ENCODE data around the gene SNX22.

Gene SNX22

DNA sequence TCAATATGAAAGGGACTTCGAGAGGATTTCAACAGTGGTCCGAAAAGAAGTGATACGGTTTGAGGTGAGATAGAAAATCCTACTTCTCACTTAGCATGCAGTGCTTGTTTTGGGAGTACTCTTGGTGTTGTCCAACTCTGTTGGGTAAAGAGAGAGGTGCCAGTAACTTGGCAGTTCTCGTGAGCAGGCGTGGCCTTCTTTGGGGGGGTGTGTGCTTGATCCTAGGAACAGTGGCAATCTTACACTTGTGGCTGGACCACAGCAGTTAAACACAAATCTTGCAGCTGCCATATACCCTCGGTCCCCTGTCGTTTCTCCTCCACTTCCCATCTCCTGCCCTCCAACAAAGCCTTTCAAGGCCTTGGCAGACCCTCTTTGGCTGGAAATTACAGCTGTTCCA lies 15.2 kb upstream of the SNX22 start:
- no peak for DNase-seq

DNA sequence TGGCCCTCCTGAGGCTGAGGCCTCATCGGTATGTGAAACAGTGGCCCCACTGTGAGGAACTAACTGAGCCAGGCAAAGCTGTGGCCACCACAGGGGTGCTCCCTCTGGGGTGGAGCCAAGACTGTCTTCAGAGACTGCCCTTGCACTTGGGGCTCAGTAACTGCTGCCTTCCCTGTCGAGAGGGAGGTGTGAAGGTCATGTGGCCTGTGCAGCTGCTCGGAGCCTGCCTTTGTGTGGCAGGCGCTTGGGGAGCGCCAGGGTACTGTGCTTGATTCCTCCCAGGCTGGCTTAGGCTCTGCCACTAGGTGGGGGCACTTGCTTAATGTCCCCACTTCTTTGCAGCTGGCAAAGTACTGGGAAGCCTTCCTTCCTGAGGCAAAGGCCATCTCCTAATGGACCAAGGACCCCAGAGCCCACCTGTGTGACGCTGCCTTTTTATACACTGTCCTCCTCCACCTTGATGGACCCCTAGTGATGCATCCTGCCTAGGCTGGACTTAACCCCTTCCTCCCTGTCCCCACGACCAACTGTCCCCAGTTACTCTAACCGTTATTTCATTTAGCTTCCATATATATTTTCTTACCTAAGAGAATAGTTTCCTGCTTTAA lies 14.2 kb upstream of the SNX22 start:
- DNase-seq, result no peak

DNA sequence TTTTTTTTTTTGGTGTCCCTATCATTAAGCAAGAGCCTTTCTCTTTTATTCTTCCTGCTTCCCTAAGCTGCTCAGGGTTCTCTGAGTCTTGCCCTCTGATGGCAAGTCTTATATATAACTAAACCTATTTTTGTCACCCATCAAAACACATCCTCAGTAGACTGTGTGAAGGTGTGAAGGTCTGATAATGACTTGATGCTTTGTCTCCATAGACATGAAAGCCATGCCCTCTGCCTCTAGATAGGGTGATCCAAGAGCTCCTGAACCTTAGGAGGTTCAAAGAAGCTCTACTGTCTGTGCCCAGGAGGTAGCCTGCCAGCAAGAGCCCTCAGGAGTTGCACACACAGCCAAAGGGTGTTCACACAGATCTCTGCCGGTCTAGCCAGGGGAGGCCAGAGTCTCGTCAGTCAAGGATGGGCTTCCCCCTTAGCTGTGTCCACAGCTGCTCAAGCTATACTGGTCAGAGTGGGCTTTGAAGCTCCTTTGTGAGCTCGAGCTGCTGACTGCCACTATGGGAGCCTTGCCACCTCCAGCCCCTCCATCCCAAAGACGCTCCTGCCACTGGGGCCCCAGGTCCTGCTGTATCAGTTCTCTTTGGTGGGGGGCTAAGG lies 13.1 kb upstream of the SNX22 start:
- no peak for DNase-seq

DNA sequence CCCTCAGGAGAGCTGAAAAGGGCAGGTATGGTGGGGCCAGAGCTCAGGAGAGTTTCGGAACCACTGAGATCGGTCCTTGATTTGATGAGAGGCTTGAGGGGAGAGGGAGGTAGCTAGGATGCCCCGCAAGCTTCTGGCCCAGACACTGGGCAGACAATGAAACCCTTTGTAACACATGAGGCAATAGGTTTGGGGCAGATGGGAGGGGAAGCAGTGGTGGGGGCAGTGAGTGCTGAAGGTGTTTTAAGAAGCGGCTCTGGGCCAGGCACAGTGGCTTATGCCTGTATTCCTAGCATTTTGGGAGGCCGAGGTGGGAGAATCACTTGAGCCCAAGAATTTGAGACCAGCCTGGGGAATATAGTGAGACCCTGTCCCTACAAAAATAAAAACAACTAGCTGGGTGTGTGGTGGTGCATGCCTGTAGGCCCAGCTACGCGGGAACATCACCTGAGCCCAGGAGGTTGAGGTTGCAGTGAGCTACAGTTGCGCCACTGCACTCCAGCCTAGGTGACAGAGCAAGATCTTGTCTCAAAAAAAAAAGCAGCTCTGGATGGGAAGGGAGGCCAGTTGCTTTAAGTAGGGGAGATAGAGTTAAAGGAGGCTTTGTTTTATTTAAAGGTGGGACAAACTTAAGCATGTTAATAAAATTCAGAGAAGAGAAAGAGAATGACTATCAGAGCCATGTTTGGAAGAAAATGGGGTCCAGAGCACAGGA lies 9.6 kb upstream of the SNX22 start:
- no peak for DNase-seq

DNA sequence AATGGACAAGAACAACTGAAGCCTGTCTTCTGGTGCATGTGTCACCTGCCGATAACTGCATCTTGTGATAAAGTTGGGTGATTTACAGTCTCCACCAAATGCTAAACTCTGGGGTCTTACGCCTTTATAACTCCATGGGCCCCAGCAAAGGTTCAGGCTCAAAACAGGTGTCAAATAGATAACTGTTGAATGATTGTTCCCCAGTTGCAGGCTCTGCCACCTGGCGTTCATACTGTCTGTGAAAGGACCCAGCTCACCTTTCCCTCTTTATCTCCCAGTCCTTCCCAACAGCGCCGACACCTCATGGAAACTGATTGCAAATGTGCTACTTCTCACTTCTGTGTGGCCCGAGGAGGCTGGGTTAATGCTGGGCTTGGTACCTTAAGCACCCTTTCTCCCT lies 8.3 kb upstream of the SNX22 start:
- DNase-seq, result no peak

DNA sequence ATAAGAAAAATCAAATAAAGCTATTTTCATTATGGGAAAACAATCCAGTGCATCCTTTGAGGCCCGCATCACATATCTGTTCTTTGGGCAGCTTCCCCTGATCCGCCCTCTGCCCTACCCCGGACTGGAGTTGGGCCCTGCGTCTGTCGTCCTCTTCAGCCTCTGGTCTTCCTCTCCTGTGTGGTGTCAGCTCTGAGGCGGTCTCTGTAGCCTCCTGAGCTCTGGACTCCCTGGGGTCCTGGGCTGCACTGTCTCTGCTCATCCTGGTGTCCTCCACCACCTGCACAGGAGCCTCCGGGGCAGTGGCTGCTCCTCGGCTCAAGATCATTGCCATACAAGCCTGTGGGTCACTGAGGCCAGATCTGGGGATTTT lies 7.4 kb upstream of the SNX22 start:
- DNase-seq, result no peak

DNA sequence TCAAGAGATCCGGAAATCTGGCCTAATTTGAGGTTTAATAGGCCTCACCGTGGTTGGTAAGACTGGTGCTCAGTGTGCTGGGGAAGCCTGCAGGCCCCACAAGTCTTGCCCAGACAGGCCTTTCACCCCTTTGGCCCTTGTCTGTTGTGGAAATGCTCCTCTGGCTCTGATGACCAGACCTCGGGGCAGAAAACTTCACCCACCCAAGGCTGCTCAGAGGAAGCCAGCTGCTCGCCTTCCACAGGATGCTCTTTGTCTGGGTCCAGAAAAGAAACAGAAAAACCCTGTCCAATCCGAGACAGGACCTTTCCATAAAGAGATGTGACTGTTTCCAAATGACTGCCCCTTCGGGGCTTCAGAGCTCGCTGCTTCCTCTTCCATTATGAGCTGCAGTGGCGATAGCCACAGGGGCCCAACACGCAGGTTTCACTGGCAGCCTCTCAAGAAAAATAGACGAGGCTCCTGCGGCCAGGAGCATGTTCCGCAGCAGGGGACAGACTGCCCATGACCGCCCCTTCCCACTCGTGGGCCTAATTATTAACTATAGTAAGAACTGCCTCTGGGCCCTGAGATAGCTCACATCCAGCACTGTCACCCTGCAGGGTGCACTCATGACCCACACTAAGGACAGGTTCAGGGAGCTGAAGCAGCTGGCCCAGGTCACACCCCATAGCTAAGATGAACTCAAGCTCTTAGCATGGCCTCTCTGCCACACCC lies 6.8 kb upstream of the SNX22 start:
- no peak for DNase-seq

DNA sequence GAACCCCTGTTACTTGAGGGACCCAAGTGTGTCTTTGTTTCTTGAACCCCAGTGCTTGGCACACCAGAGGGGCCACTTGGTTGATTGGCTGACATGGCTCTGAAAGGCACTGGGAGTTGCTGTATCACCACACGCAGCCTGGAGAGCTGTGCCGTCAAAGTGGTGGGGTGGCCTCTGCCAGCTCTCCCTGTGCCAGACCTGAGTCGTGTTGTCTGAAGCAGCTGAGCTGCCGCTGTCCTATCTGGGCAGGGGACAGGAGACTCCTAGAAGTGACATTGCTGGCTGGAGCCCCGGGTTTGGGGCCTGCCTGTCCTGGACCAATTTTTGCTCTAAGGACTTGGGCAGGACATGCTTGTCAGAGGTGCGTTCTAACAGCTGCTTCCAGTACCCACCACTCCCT lies 5.5 kb upstream of the SNX22 start:
- DNase-seq, result no peak

DNA sequence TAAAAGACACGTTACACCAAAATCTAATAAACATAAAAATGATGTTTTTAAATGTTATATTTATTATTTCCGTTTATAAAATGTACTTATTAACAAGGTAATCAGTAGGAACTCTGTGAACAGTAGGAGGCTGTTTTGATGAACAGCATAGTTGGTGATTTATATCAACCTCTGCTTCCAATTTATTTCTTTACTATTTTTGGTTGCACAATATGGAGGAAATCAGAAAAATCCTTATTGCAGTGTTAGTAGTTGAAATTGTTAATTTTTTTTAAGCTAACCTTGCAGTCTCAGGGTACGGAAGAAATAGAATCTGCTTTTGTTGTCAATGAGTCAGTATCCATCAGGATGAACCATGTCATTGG lies 5.0 kb upstream of the SNX22 start:
- DNase-seq, result no peak

DNA sequence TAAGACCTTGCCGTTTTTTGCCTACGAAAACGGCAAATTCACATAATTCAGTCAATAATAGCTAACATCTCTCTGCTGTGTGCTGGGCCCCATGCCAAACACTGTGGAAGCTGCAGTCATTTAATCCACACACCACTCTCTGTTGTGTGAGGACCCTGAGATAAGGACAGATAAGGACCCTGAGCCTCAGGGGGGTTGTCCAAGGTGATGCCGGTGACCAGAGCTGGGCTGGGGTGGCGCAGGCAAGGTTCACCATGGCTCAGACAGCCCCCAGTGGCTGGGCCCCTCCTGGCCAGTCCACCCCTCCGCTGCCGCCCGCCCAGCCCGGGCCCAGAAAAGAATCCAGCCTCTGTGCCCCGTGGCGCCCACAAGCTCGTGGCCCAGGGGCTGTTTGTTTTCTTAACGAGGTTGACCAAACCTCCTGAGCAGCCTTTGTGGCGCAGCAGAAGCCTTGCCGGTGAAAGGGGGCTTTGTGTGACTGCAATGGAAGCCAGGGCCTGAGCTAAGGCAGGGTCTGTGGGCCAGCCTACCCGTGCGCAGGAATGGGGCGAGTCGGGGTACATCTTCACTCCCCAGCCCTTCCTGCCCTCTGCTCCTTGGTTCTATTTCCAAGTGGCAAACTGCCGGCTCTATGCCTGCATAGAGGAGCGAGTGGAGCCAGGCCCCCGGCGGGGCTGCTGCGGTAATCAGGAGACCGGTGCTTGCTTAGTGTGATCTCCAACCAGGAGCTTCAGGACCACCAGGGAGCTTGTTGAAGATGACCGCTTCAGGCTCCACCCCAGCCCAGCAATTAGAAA lies 4.4 kb upstream of the SNX22 start:
- no peak for DNase-seq

DNA sequence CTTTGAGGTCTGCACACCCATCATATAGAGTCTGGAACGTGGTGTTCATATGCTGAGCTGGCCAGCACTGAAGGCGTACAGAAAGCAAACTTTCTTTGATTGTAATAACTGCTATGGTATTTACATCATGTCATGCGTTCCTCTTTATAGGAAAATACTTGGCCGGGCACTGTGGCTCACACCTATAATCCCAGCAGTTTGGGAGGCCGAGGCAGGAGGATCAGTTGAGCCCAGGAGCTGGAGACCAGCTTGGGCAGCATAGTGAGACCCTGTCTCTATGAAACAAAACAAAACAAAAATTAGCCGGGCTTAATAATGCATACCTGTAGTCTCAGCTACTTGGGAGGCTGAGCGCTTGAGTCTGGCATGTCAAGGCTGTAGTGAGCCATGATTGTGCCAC lies 3.4 kb upstream of the SNX22 start:
- DNase-seq, result no peak

DNA sequence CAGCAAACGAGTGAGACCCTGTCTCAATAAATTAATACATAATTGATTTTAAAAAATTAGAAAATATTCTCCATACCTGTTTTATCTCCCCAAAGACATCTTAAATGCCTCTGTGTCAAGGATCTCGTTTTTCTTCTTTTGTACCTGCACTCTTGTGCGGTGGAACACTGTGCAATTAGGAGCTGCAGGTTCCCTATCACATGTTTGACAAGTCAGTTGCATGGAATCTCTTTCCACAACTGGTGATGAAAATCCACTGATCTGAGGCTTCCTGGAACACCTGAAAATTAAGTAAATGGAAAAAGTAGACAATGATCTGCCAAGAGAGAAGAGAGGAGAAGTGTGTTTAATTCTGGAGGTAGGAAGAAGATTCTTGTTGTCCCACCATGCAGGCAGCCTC lies 3.0 kb upstream of the SNX22 start:
- DNase-seq, result no peak

DNA sequence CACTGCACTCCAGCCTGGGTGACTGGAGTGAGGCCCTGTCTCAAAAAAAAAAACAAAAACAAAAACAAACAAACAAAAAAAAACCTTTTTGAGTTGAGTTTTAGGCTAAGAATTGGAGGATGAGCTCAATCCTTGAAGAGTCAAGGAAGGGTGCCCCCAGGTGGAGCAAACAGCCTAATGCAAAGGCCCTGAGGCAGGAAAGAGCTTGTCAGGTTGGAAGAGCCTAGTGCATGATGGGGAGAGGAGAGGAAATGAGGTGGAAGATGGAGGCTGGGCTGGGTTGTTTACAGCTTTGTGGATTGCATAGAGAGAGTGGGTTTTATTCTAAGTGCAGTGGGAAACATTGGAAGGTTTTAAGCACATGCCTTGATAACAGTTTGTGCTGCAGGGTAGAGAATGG lies 2.1 kb upstream of the SNX22 start:
- DNase-seq, result no peak

DNA sequence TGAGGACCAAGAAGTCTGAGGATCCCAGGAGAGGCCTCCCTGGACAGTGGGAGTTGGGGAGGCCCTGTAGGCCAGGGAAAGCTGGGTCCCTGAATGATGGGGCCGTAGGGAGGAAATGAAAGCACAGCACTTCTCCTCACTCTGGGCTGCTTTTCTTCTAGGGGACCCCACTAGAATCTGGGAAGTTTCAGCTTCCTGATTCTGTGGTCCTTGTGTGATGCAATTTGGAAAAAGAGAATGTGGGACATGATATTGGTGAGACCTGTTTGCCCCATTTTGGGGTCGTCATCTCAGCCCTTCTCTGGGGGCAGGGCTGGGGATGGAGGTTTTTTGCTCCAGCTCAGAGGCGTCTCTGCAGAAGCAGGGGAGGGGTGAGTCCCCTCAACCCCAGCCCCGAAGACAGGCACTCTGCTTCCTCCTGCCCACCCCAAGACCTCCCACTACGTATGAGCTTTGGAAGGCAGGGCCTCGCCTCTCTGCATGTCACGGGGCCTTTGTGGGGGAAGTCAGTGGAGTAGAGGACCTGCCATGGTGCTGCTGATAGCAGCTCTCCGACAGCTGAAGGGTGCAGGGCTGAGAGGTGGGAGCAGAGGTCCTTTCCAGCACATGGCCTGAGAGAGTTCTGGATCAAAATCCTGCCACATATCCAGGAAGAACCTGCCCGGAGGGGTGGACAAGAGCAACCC lies 1.5 kb upstream of the SNX22 start:
- no peak for DNase-seq

DNA sequence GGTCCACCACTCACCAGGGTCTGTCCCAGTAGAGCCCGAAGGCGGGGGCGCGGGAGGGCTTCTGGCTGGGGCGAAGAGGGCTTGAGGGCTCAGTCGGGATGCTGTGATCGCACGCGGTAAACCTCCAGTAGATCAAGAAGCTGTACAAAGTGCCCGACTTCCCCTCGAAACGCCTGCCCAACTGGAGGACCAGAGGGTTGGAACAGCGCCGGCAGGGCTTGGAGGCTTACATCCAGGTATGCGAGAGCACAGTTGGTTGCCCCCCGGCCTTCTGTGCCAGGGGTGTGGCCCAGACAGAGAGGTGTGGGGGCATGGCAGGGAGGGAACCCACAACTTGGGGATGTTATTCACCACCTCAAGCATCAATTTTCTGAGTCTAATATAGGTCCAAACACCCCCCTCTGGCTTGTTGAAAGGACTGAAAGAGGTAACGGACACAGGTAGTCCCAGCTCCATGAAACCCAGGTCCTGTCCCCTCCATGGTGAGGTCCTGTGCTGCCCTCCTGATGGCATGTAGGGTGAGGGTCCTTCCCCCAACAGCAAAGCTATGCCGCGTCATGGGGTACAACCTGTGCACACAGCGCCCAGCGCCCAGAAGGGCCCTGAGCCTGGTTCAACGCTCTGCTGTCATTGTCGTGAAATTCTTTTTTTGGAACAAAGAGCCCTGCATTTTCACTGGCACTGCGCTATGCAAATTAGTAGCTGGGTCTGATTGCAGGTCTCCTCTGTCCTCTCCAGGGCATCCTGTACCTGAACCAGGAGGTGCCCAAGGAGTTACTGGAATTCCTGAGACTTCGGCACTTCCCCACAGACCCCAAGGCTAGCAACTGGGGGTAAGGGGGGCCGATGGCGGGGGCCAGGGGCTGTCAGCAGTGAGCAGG lies 1.2 kb downstream of the SNX22 start:
- DNase-seq, result no peak

DNA sequence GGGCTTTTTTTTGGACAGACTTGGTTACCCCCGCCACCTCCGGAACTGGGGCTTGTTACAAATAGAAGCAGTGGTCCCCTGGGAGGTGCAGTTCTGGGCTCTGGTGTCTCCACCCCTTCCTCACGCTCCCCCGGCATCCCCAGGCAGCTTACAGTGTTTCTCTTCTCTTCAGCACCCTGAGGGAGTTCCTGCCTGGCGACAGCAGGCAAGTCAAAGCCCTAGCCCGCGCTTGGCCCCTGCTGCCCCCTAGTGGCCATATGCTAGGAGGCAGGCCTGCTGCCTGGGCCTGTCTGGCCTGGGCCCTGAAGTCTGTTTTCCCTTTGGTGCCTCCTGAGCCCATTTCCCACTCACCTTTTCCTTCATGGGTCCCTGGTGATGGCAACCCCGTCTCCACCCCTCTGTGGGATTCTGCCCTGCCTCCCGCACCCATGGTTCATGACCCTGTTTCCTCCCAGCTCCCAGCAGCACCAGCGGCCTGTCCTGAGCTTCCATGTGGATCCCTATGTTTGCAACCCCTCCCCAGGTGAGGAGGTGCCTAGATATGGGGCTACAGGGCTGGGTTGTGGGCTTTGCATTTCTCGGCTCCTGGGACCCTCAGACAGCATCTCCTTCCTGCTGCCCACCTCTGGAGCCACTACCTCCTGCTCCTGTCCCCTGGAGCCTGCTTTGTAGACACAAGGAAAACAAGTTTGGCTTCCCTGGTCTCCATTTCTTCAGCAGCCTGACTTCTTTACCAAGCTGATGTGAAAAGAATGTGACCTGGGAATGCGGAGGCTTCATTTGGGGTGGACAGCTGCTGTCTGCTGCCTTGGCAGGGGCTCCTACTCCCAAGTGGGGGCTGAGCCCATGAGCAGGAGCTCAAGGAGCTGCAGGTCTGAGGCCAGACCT lies 2.2 kb downstream of the SNX22 start:
- DNase-seq, result peak; percentile 72

DNA sequence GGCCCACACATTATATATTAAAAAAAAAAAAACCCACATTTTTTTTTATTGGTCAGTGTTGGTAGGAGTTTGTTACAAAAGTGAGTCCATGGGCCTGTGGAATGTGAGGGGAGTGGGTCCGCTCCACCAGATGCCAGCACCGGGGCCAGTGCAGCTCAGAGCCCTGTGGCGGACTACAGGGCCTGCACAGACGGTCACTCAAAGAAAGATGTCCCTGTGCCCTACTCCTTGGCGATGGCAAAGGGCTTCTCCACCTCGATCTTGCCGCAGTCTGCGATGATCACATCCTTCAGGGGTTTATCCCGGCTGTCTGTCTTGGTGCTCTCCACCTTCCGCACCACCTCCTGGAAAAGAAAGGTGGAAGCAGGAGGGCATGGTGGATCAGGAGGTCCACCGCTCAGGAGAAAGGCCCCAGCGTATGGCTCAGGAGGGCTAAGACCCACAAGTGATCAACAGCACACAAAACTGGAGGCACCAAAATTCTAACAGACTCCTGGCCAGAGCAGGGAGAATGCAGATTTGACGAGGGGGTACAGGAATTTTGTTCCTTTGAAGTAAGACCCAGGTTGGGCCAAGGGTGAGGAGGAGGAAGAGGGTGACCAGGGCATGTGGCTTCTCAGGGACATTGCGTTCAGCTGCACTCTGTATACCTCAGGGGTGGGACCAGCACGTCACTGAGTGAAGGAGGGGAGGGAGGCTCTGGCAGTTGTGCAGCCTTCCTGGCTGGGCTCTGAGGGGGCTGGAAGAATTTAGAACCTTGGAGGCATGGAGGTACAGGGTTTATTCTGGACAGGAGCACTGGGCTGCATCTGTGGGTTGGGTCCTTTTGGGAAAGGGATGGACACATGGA lies 4.5 kb downstream of the SNX22 start:
- DNase-seq, result no peak

DNA sequence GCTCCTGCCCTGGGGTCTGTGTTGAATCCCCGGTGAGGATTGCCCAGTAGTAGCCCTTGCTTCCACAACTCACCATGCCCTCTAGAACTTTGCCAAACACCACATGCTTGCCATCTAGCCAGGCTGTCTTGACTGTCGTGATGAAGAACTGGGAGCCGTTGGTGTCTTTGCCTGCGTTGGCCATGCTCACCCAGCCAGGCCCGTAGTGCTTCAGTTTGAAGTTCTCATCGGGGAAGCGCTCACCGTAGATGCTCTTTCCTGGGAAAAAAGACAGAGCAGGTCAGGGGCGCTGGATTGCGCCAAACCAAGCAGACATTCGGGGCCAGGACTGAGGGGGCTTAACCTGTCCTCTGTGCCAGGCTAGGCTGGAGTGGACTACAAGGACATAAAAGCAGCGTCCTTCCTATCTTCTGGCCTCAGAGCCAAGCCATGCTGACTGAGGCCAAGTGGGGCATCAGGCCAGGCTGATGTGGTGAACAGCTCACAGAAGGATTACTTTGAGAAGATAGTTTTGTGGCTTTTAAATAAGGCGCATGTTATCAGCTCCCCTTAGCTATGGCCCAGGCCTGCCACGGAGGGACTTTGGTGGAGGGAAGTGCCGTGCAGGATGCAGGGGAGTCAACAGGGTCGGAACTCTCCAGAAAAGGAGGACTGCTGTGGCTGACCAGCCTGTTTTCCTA lies 5.3 kb downstream of the SNX22 start:
- no peak for DNase-seq

DNA sequence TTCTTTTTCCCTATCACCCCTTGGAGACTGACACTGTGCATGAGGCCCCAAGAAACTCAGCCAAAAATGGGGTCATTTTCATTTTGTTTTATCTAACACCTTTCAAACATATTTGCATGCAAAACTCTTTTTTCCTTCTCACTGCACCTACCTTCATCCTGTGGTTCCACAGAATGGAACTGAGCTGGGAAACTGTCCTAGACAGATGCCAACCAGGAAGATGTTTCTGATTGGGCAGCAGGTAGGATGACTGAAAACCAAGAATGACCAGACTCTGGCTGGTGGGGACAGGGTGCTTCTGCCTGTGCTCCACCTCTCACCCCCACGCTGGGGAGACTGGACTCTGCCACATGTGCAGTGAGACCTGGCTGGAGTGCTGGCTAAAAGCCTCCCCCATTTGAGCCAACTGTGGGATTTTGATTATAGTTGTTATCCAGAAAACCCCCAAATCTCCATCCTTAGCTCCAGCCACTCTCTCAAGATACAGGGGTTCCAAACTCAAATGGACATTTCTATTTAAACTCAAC lies 6.1 kb downstream of the SNX22 start:
- DNase-seq, result no peak
